ENCODE data around the gene ING5. TPM values are rescaled to one million over a fixed set of nuclear protein-coding genes. Genes with fewer than 3 reads are reported as not detected.

ING5 gene
- total RNA-seq, 4 donors from 2014 or later, result 24.1 to 44.3 (median 30.5) TPM

DNA sequence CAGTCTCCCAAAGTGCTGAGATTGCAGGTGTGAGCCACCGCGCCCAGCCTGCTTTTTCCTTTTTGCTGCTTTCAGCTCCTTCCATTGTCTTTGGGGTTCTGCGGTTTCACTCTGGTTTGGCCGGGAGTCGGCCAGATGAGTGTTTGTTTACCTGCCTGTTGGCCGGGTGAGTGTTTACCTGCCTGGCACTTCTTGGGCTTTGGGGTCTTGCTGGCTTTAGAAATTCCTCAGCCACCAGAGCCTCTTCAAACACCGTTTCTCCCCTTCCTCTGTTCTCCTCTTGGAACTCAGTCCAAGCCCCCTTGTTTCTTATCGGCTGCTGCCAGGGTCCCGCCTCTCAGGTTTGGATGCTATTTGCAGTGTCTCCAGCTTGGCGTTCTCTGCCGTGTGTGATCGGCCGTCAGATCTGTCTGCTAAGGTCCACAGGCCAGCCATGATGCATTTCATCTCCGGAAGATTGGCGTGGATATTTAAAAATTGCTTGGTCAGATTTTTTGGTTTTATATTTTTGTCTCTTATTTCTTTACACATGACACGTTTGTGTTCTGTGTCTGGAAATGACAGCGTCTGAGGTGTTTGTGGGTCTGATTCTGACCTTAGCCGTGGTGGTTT is 60.6 kb downstream of the ING5 start:
- TF ChIP-seq, protein P1, sequence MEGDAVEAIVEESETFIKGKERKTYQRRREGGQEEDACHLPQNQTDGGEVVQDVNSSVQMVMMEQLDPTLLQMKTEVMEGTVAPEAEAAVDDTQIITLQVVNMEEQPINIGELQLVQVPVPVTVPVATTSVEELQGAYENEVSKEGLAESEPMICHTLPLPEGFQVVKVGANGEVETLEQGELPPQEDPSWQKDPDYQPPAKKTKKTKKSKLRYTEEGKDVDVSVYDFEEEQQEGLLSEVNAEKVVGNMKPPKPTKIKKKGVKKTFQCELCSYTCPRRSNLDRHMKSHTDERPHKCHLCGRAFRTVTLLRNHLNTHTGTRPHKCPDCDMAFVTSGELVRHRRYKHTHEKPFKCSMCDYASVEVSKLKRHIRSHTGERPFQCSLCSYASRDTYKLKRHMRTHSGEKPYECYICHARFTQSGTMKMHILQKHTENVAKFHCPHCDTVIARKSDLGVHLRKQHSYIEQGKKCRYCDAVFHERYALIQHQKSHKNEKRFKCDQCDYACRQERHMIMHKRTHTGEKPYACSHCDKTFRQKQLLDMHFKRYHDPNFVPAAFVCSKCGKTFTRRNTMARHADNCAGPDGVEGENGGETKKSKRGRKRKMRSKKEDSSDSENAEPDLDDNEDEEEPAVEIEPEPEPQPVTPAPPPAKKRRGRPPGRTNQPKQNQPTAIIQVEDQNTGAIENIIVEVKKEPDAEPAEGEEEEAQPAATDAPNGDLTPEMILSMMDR (IDR thresholded peaks at IDR 0.05; ENCODE audit: low read depth), result no peak

DNA sequence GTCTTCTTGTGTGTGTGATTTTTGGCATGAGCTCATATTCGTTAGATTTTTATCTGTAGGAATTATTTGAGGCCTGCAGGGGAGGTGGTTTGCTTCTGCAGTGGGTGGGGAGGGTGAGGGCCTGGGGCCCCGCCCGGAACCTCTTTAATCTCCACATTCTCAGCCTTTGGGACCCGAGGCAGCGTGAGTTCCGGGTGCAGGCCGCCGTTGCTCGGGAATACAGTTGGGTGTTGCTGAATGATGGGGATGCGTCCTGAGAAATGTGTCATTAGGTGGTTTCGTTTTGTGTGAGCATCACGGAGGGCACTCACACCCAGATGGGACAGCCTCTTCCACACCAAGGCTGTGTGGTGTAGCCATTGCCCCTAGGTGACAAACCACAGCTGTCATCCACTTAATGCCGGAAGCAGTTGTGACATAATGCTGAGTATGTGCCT is 61.1 kb downstream of the ING5 start:
- TF ChIP-seq, protein P1 (IDR thresholded peaks at IDR 0.05; ENCODE audit: low read depth), result no peak

DNA sequence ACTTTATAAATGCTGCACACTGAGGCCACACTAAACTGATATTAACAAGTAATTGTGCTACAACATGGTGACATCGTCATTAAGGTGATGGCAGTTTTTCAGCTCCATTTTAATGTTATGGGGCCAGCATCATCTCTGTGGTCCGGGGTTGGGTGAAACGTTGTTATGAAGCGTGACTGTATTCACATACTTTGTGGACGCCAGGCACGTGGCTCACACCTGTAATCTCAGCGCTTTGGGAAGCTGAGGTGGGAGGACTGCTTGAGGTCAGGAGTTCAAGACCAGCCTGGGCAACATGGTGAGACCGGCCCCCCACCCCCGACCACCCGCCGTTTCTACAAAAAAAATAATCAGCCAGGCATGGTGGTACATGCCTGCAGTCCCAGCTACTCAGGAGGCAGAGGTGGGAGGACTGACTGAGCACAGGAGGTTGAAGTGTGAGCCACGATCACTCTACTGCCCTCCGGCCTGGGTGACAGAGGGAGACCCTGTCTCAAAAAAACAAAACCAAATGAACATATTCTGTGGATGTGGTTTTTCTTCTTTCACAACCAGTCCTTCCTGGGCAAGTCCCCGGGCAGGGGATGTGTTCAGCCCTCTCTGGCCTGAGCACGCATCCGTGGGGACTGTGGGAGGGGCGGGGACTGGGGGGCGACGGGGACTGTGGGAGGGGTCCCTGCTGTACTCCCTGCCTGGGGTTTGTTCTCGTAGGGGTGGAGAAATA is 61.9 kb downstream of the ING5 start:
- TF ChIP-seq, protein P1 (IDR thresholded peaks at IDR 0.05; ENCODE audit: low read depth), result no peak

DNA sequence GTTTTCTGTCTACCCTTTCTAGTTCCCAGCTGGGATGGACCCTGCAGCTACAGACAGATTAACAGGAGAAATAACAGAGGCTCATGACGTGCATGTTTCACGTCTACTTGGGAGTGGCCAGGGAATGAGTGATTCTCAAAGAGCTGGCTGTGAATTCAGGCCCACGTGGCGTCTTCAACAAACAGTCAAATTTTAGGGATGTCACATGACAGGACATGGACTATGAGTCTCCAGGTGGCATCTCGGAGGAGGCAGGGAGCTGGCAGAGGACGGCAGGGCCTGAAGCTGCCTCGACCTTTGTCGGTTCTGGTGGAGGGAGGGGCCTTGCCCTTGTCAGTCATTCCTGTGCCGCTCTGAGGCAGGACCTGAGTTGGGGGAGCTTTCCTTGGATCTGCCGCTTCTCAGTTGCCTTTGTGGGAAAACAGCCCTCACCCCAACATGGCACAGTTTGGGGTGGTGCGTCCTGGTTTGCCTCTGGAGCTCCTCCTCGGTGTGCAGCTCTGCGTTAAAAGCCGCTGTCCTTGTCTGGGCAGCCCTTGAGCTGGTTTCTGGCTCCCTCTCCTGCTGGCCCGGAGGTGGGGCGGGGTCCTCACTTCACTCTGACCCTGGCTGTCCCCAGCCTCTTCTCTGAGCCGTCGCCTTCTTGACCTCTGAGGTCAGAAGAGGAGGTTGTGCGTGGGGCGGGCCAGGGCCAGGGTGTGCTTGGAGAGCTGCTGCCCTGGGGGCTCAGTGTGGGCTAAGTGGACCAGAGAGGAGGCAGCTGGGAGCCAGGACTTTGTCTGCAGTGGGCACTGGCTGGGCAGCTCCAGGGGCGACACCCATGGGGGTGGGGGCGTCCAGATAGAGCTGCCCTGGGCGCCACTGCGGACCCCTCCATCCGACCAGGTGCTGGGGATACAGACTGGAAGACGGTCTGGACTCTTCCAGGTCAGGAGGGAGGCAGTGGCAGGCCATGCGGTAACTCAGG is 62.7 kb downstream of the ING5 start:
- TF ChIP-seq, protein P1 (IDR thresholded peaks at IDR 0.05; ENCODE audit: low read depth), result no peak

DNA sequence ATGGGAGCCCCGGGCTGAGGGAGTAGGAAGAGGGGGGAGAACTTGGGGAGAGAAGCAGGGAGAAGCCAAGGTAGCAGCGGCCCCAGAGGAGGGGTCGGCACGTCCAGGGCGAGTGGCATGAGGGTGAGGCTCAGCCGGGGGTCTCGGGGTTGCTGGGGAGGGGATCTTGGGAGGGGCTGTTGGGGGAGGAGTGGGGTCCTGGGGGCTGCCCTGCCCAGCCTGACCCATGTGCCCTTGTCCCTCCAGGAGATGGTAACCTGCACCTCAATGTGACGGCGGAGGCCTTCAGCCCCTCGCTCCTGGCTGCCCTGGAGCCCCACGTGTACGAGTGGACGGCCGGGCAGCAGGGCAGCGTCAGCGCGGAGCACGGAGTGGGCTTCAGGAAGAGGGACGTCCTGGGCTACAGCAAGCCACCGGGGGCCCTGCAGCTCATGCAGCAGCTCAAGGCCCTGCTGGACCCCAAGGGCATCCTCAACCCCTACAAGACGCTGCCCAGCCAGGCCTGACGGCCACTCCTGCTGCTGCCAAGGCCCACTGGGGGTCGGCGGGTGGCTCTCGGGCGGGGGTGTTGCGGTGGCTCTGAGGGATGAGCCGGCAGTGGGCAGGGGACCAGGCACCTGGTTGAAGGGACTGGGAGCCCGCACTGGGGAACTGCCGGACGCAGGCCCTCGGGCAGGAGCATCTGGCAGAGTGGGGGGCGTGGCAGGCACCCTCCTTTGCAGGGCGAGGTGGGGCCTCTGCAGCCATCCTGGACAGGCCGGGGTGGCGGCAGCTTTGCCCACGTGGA is 65.8 kb downstream of the ING5 start:
- TF ChIP-seq, protein P1 (IDR thresholded peaks at IDR 0.05; ENCODE audit: low read depth), result no peak

DNA sequence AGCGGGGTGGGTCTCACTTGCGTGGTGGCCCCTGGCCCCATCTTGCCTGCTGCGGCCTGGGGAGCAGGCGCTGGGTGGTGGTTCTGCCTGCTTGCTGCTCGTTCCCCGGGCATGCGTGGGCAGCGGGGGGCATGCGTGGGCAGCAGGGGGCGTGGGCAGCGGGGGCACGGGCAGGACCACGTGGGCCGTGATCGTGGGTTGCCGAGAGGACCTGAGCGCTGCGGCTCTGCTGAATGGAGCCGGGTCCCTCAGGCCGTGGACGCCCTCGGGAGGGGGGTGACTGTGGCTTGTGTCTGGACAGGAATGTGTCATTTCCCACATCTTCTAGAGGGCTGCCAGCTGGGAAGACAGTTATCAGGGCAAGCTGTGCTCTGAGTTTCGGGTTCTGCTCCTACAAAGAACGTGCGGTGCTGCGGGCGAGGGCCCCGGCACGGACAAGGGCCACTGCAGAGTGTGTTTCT is 66.4 kb downstream of the ING5 start:
- TF ChIP-seq, protein P1 (IDR thresholded peaks at IDR 0.05; ENCODE audit: low read depth), result no peak

All from subcutaneous adipose tissue (tissue), 4 donors.